ENCODE results near the gene GOPC. TPM values are rescaled to one million over a fixed set of nuclear protein-coding genes. Genes with fewer than 3 reads are reported as not detected.
"Not testable (repeated sequence)": the region's sequence is repeated elsewhere in the genome, so short reads cannot be mapped to it uniquely, and the experiment has no call there.

Gene GOPC
- total RNA-seq, 4 donors from 2014 or later: 11.0 to 22.9 (median 16.7) TPM

- no peak overlapping the region for H3K4me3 ChIP-seq
- no peaks in the 10 kb centered on the region for H3K9me3 ChIP-seq
- H3K27ac ChIP-seq: no peak overlapping the region
- H3K36me3 ChIP-seq: peaks cover 0 to 8% (median 0%) of the 10 kb centered on the region in 3 donors
- TF ChIP-seq, protein P1, sequence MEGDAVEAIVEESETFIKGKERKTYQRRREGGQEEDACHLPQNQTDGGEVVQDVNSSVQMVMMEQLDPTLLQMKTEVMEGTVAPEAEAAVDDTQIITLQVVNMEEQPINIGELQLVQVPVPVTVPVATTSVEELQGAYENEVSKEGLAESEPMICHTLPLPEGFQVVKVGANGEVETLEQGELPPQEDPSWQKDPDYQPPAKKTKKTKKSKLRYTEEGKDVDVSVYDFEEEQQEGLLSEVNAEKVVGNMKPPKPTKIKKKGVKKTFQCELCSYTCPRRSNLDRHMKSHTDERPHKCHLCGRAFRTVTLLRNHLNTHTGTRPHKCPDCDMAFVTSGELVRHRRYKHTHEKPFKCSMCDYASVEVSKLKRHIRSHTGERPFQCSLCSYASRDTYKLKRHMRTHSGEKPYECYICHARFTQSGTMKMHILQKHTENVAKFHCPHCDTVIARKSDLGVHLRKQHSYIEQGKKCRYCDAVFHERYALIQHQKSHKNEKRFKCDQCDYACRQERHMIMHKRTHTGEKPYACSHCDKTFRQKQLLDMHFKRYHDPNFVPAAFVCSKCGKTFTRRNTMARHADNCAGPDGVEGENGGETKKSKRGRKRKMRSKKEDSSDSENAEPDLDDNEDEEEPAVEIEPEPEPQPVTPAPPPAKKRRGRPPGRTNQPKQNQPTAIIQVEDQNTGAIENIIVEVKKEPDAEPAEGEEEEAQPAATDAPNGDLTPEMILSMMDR (IDR thresholded peaks at IDR 0.05): no peak
- no peak for TF ChIP-seq POLR2A (IDR thresholded peaks at IDR 0.05)
- no peaks in the 10 kb centered on the region for H3K4me1 ChIP-seq
- intact Hi-C loops (cut with DNase I): no loop called here
- no peaks in the 10 kb centered on the region for H3K27me3 ChIP-seq
- 95 to 96% methylated on average over 6 of the region's 6 CpGs for WGBS, 2 donors
- DNase-seq: no peak
Observed at GRCh38 chr6:117518870-117519269, 83.4 kb downstream of the GOPC start.

- H3K4me3 ChIP-seq; DNase-seq; H3K27me3 ChIP-seq; intact Hi-C loops (cut with DNase I); H3K36me3 ChIP-seq; H3K9me3 ChIP-seq; H3K27ac ChIP-seq; H3K4me1 ChIP-seq: not testable (repeated sequence)
- 94% methylated on average over 5 of the region's 5 CpGs for WGBS, 2 donors
Observed at GRCh38 chr6:117517995-117518394, 84.3 kb downstream of the GOPC start.

GRCh38 chr6:117515326-117515725 lies 87.0 kb downstream of the GOPC start:
- no peak for DNase-seq
- intact Hi-C loops (cut with DNase I): no loop called here
- H3K4me1 ChIP-seq: no peaks in the 10 kb centered on the region
- H3K9me3 ChIP-seq: no peaks in the 10 kb centered on the region
- TF ChIP-seq POLR2A (IDR thresholded peaks at IDR 0.05): no peak
- TF ChIP-seq, protein P1 (IDR thresholded peaks at IDR 0.05): no peak
- peaks cover 0 to 8% (median 0%) of the 10 kb centered on the region in 3 donors for H3K36me3 ChIP-seq
- H3K4me3 ChIP-seq: no peak overlapping the region
- no peaks in the 10 kb centered on the region for H3K27me3 ChIP-seq
- no peak overlapping the region for H3K27ac ChIP-seq

GRCh38 chr6:117514655-117515054 lies 87.7 kb downstream of the GOPC start:
- Histone ChIP-seq H3K4me1 (no peaks in the 10 kb centered on the region), H3K36me3 (peaks cover 0 to 8% (median 0%) of the 10 kb centered on the region in 3 donors), H3K9me3 (no peaks in the 10 kb centered on the region), H3K27me3 (no peaks in the 10 kb centered on the region), H3K27ac (no peak overlapping the region), H3K4me3 (no peak overlapping the region)
- 73 to 87% methylated on average over 1 of the region's 1 CpG for WGBS, 2 donors
- intact Hi-C loops (cut with DNase I): no loop called here
- no peak for TF ChIP-seq POLR2A (IDR thresholded peaks at IDR 0.05)
- TF ChIP-seq, protein P1 (IDR thresholded peaks at IDR 0.05): no peak
- DNase-seq: no peak

DNA sequence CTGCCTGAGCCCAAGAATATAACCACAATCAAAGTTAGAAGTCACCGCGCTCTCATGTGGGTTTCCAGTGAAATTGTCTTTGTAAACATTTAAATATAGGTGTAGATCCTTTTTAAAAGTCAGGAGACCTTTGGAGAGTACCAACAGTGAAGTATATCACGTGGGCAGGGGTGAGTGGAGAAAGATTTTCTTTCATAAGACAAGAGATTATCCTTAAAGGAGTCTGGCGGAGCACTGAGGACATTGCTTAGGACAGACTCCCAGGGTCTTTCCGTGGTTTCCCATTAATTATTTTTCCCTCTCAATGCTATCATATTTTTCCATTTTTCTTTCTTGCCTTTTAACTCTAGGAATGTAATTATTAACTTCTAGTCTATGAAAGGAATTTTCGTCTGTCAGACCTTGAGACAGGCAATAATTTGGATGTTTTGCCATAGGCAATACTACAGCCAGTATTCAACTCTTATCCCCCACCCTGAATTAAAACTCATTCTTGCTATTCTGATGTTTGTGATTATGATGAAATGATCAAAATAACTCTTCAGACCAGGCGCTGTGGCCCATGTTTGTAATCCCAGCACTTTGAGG lies 88.4 kb downstream of the GOPC start:
- no peak for TF ChIP-seq POLR2A (IDR thresholded peaks at IDR 0.05)
- TF ChIP-seq, protein P1 (IDR thresholded peaks at IDR 0.05): no peak
- Histone ChIP-seq H3K4me1 (no peaks in the 10 kb centered on the region), H3K27me3 (no peaks in the 10 kb centered on the region), H3K36me3 (peaks cover 0 to 8% (median 0%) of the 10 kb centered on the region in 3 donors), H3K27ac (no peak overlapping the region), H3K9me3 (no peaks in the 10 kb centered on the region), H3K4me3 (no peak overlapping the region)
- DNase-seq: no peak
- intact Hi-C loops (cut with DNase I): no loop called here
- WGBS, 2 donors: 84% methylated on average over 7 of the region's 7 CpGs
